ENCODE measurements around the gene CROCC2. TPM values are rescaled to one million over a fixed set of nuclear protein-coding genes. Genes with fewer than 3 reads are reported as not detected.
"Not testable (repeated sequence)": the region's sequence is repeated elsewhere in the genome, so short reads cannot be mapped to it uniquely, and the experiment has no call there.

CROCC2 gene
- polyA plus RNA-seq, 1 donor, result 0.20 TPM

DNA sequence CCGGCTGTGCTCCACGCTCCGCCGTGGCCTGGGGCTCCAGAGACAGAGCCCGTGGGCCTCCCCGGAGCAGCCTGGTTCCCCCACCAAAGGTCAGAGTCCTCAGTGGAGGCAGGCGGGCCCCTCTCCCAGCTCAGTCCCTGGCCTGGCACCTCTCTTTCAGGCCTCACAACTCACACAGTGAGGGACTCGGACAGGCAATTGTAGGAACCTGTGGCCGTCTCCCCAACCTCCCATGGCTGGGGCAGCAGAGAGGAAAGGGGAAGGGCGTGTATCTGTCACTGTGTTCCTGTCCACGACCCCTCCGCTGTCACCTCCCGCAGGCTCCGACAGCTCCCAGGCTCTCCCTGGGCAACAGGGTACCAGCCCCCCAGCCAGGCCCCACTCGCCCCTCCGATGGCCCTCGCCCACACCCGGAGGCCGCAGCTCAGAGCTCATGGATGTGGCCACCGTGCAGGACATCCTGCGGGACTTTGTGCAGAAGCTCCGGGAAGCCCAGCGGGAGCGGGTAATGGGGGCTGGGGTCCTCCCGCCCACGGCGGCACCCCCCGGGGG lies 59.8 kb downstream of the CROCC2 start:
- no peak for DNase-seq (ENCODE audit: low read depth)

DNA sequence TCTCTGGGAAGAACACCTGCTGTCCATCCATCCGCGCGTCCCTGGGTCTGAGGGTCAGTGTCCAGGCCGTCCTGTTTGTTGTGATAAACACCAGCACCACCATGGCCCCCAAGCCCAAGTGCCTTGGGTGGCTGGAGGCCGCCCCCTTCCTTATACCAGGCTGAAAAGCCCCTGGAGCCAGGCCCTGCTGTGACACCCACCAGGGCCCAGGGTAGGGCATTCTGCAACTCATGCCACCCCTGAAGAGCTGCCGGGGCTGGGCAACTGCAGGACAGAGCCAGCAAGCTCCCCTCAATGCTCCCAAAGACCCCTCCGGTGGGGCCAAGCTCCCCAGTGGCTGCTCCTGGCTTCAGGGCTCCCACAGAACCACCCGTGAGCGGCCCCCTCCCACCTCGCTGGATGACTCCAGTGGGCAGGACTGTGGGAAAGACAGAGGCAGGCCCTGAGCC lies 60.3 kb downstream of the CROCC2 start:
- DNase-seq (ENCODE audit: low read depth), result no peak

- DNase-seq (ENCODE audit: low read depth), result no peak
Observed at GRCh38 chr2:240966906-240967680, 61.0 kb downstream of the CROCC2 start.

GRCh38 chr2:240967681-240968621 lies 61.8 kb downstream of the CROCC2 start:
- no peak for DNase-seq (ENCODE audit: low read depth)

- no peak for DNase-seq (ENCODE audit: low read depth)
Observed at GRCh38 chr2:240968731-240969624, 62.8 kb downstream of the CROCC2 start.

GRCh38 chr2:240970104-240970503 lies 64.0 kb downstream of the CROCC2 start:
- no peak for DNase-seq (ENCODE audit: low read depth)

- DNase-seq (ENCODE audit: low read depth), result no peak
Observed at GRCh38 chr2:240970816-240971215, 64.7 kb downstream of the CROCC2 start.

DNA sequence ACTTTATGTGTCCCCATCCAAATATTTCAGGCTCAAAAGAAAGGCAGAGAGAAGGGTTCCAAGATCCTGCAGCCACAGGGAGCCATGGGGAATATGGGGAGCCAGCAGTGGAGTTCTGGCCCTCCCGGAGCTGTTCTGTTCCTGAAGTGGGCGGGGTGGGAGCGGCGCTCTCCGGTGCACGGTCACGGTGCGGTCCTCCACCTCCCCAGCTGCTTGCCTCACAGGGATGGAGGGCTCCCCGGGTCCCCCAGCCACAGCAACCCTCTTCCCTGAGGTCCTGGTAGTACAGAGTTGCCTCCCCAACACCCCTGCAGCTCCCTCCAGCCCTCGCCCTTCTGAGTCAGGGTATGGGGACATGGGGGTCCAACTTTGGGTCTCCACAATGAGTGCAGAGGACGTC lies 66.1 kb downstream of the CROCC2 start:
- DNase-seq (ENCODE audit: low read depth), result no peak

- DNase-seq (ENCODE audit: low read depth), result no peak
Observed at GRCh38 chr2:240972636-240973521, 66.7 kb downstream of the CROCC2 start.

- DNase-seq (ENCODE audit: low read depth), result no peak
Observed at GRCh38 chr2:240974771-240975572, 68.8 kb downstream of the CROCC2 start.

GRCh38 chr2:240975903-240976302 lies 69.8 kb downstream of the CROCC2 start:
- not testable (repeated sequence) for DNase-seq (ENCODE audit: low read depth)

DNA sequence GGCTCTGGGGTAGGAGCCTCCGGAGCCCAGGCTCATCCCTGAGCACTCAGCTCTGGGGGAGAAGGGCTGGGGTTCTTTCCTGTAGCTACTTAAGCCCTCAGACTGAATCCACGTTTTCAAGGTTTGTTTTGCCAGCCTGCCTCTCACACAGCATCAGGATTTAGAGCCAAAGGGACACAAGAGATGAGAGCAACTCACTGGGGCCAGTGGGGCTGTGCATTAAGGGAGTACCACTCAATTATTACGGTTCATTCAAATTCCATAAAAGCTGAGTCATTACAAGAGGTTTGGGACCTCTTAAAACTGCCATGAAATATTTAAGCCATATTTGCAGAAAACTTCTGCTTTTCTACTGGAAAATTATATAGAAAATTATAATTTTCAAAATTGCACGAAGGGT lies 75.1 kb downstream of the CROCC2 start:
- DNase-seq (ENCODE audit: low read depth), result no peak

- no peak for DNase-seq (ENCODE audit: low read depth)
Observed at GRCh38 chr2:240981871-240982800, 76.0 kb downstream of the CROCC2 start.

DNA sequence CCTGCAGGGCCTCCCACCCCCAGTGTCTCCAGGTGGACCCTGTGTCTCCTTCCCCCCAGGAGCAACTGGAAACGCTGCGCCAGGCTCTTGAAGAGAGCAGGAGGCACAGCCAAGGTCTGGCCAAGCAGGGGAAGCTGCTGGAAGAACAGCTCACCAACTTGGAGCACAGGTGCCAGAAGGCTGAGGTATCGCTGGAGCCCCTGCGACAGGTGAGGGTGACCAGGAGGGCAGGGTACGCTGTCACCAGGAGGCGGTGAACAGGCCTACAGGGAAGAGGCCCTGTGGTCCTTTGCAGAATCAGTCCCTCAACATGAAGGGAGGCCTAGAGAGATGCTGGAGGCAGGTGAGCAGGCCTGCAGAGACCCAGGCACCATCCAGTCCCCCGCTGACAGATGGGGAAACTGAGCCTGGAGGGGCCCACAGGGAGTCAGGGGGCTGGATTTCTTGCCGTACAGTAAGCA lies 76.7 kb downstream of the CROCC2 start:
- DNase-seq (ENCODE audit: low read depth), result no peak

DNA sequence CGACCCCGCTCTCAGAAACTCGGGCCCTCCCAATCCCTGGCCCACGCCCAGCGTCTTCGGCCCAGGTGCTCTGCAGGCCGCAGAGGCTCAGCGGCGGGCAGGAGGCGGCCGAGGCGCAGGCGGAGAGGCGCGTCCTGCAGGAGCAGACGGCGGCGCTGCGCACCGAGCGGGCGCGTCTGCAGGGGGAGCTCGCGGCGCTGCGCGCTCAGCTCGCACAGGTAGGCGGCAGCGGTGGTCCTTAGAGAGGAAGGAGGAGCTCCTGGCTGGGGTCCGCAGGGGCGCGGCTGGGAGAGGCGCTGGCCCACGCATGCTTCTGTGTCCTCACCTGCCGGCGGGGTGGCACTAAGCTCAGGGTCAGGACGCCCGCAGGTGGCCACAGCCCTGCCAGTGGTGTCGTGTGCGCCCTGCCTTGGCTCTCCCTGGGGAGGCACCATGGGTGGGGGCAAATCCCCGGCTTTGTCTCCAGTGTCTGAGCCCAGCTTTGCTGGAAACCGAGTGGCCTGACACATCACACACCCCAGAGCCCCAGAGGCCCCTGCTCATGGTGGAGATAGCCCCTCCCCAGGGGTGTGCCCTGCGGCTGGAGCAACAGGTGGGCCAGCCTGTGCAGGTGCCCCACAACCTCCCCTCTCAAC lies 77.3 kb downstream of the CROCC2 start:
- no peak for DNase-seq (ENCODE audit: low read depth)

- no peak for DNase-seq (ENCODE audit: low read depth)
Observed at GRCh38 chr2:240983996-240984498, 77.9 kb downstream of the CROCC2 start.

All from forelimb muscle (tissue), 1 donor.